ENCODE measurements around the gene KCNS3.

KCNS3 gene

DNA sequence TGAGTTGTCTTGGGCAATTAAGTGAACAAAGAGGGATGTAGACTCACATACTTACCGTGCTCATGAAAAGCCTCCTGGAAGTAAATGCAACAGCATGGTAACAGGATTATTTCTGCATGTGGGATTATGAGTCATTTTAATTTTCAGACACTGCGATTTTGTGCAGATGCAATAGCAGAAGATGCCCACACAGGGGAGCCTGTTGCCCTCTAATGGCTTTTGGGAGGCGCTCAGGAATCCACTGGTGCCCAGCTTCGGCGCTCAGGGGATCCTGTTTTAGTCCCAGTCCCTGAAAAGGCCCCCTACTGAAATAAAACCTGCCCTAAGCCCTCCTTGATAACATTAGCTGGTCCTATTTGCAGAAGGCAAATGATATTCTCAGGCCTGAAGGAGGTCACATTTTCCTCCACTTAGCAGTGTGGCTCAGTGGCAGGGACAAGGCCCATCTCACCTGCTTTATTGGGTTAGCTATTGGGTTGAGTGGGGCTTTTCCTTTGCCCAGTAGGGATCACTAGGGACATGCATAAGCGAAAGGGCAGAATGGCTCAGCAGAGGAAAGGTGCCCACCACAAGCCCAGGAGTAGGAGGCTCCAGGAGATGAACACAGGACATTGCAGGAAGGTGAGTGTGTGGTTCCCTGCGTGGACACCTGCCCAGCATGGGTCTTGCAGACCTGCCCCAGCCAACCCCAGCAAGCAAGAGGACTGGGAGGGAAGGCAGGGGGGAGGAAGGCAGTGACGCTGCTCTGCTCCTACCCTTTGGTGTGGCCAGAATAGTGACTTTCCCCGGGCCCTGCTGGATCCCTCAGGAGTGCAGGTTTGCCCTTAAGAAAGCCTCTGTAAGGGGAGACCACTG is 26.5 kb upstream of the KCNS3 start:
- Histone ChIP-seq H3K27ac (ENCODE audit: low read length) (no peak overlapping the region), H3K27me3 (ENCODE audit: control insufficient read depth, insufficient read depth, low read length) (no peaks in the 10 kb centered on the region), H3K36me3 (ENCODE audit: control insufficient read depth, insufficient read depth, low read length) (no peaks in the 10 kb centered on the region), H3K4me3 (ENCODE audit: low read length) (no peak overlapping the region), H3K9me3 (ENCODE audit: control insufficient read depth, insufficient read depth, low read length) (no peaks in the 10 kb centered on the region), H3K4me1 (ENCODE audit: control insufficient read depth, insufficient read depth, low read length) (no peaks in the 10 kb centered on the region)
- no CpG with 5 or more reads among the region's 9 CpGs for WGBS (ENCODE audit: insufficient coverage, insufficient read length)
- DNase-seq (ENCODE audit: low read depth, low spot score) = peak; percentile 18

DNA sequence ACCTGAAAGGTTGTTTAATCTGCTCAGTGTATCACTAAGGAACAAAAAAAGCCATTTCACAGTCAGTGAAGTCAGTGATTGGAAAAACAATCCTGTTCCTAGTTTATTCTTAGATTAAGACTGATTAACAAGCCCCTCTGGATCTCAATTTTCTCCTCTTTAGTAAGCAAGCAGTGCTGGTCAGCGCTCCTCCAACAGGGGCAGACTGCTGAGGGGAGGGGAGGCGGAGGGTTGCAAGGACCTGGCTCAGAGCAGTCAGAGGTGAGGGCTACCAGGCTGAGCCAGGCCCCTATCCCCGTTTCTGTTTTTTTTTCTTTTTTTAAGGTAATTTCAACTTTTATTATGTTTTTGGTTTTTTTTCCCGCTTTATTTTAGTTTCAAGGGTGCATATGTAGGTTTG is 24.7 kb upstream of the KCNS3 start:
- H3K4me1 ChIP-seq (ENCODE audit: control insufficient read depth, insufficient read depth, low read length) = no peaks in the 10 kb centered on the region
- no peak overlapping the region for H3K27ac ChIP-seq (ENCODE audit: low read length)
- no peak for DNase-seq (ENCODE audit: low read depth, low spot score)
- H3K4me3 ChIP-seq (ENCODE audit: low read length) = no peak overlapping the region
- WGBS (ENCODE audit: insufficient coverage, insufficient read length) = no CpG with 5 or more reads among the region's 4 CpGs
- H3K9me3 ChIP-seq (ENCODE audit: control insufficient read depth, insufficient read depth, low read length) = no peaks in the 10 kb centered on the region
- no peaks in the 10 kb centered on the region for H3K36me3 ChIP-seq (ENCODE audit: control insufficient read depth, insufficient read depth, low read length)
- no peaks in the 10 kb centered on the region for H3K27me3 ChIP-seq (ENCODE audit: control insufficient read depth, insufficient read depth, low read length)

DNA sequence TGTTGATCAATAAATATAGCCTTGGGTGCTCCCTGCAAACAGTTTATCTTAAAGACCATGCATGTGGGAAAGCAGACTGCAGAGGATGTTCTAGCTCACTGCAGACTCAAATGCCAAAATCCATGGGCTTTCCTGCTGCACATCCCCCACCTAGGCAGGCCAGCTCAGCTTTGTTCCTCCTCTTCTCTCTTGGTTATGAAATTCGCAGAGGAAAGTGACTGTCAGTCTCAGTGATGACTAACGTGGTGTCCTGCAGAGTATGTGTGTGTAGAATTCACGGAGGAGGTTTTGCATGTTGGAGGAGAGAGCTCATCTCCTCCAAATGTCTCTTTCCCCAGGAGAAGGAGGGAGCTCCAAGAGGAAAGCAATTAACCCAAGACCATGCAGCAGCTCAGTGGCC is 21.4 kb upstream of the KCNS3 start:
- no CpG with 5 or more reads among the region's 3 CpGs for WGBS (ENCODE audit: insufficient coverage, insufficient read length)
- H3K4me1 ChIP-seq (ENCODE audit: control insufficient read depth, insufficient read depth, low read length) = no peaks in the 10 kb centered on the region
- no peak for DNase-seq (ENCODE audit: low read depth, low spot score)
- H3K27me3 ChIP-seq (ENCODE audit: control insufficient read depth, insufficient read depth, low read length) = no peaks in the 10 kb centered on the region
- no peaks in the 10 kb centered on the region for H3K36me3 ChIP-seq (ENCODE audit: control insufficient read depth, insufficient read depth, low read length)
- no peaks in the 10 kb centered on the region for H3K9me3 ChIP-seq (ENCODE audit: control insufficient read depth, insufficient read depth, low read length)
- H3K4me3 ChIP-seq (ENCODE audit: low read length) = no peak overlapping the region
- H3K27ac ChIP-seq (ENCODE audit: low read length) = no peak overlapping the region

DNA sequence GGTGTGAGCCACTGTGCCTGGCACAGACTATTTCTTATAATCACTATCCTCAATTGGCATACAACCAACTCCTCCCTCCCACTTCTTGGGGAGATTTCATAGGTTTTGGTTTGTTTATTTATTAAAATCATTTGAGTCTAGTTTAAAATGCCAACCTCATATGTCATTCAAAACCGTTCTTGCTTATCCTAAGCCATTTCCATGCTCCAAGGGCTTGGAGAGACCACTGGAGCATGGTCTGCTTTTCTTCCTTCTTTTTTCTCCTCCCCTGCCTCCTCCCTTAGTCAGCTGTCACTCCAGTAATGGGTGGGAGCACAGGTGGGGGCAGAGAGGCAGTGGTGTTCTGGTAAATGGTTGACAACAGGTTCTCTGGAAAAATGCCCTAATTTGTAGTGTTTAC is 20.4 kb upstream of the KCNS3 start:
- WGBS (ENCODE audit: insufficient coverage, insufficient read length) = no CpG with 5 or more reads among the region's 1 CpG
- no peak for DNase-seq (ENCODE audit: low read depth, low spot score)
- H3K27me3 ChIP-seq (ENCODE audit: control insufficient read depth, insufficient read depth, low read length) = no peaks in the 10 kb centered on the region
- H3K27ac ChIP-seq (ENCODE audit: low read length) = no peak overlapping the region
- H3K4me1 ChIP-seq (ENCODE audit: control insufficient read depth, insufficient read depth, low read length) = no peaks in the 10 kb centered on the region
- H3K36me3 ChIP-seq (ENCODE audit: control insufficient read depth, insufficient read depth, low read length) = no peaks in the 10 kb centered on the region
- no peaks in the 10 kb centered on the region for H3K9me3 ChIP-seq (ENCODE audit: control insufficient read depth, insufficient read depth, low read length)
- H3K4me3 ChIP-seq (ENCODE audit: low read length) = no peak overlapping the region

DNA sequence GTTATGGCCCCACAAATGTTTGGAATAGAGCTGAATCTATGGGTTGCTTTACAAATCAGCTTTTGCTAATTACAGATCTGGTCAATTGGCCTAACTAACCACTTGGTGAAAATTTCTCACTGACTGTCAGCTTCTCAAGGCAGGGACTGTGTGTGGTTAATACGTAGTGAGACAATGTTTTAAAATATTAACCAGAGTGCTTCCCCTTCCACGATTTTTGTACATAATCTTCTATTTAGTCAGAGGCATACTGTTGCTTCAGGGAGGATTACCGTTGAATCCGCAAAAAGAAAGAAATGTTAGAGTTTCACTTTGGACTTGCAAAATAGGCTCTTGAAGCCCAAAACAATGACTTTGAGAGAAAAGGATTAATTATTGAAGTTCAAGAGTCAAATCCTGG is 14.9 kb upstream of the KCNS3 start:
- H3K27me3 ChIP-seq (ENCODE audit: control insufficient read depth, insufficient read depth, low read length) = no peaks in the 10 kb centered on the region
- WGBS (ENCODE audit: insufficient coverage, insufficient read length) = no CpG with 5 or more reads among the region's 4 CpGs
- no peak for DNase-seq (ENCODE audit: low read depth, low spot score)
- H3K9me3 ChIP-seq (ENCODE audit: control insufficient read depth, insufficient read depth, low read length) = no peaks in the 10 kb centered on the region
- H3K4me1 ChIP-seq (ENCODE audit: control insufficient read depth, insufficient read depth, low read length) = no peaks in the 10 kb centered on the region
- no peak overlapping the region for H3K4me3 ChIP-seq (ENCODE audit: low read length)
- no peak overlapping the region for H3K27ac ChIP-seq (ENCODE audit: low read length)
- H3K36me3 ChIP-seq (ENCODE audit: control insufficient read depth, insufficient read depth, low read length) = no peaks in the 10 kb centered on the region

DNA sequence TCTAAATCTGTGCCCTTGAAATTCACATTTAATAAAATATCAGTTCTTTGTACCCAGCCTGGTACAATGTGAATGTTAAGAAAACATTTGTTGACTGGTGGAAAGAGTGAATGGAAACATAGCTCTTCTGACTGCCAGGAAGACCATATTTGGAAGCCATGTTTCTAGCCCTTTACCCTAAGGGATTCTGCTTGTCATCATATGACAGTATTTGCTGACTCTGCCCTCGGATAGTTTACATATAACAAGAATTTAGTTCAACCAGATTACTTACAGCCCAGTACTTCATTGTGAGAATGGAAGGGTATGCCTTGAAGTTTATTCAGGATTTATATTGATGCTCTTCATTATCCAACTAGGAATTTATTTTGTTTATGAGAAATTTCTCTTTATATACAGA is 13.8 kb upstream of the KCNS3 start:
- Histone ChIP-seq H3K4me1 (ENCODE audit: control insufficient read depth, insufficient read depth, low read length) (no peaks in the 10 kb centered on the region), H3K4me3 (ENCODE audit: low read length) (no peak overlapping the region), H3K27ac (ENCODE audit: low read length) (no peak overlapping the region), H3K9me3 (ENCODE audit: control insufficient read depth, insufficient read depth, low read length) (no peaks in the 10 kb centered on the region), H3K27me3 (ENCODE audit: control insufficient read depth, insufficient read depth, low read length) (no peaks in the 10 kb centered on the region), H3K36me3 (ENCODE audit: control insufficient read depth, insufficient read depth, low read length) (no peaks in the 10 kb centered on the region)
- no CpG with 5 or more reads among the region's 1 CpG for WGBS (ENCODE audit: insufficient coverage, insufficient read length)
- no peak for DNase-seq (ENCODE audit: low read depth, low spot score)

DNA sequence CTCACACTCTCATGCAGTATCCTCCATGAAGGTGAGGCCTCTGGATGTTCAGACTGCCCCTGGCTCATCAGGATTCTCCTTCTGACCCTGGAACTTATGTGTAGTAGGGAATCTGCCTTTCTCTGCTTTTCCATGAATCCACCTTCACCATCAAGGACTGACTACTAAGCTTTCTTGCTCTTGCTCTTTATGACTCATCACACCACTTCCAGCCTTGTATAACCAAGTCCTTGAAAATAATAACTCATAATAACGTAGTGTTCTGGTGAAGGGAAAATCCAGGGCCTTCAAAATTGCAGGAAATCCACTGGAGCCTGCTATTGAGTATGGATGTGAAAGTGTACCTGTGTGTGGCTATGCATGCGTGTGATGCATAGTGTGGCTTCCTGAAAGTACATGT is 11.3 kb upstream of the KCNS3 start:
- no peak overlapping the region for H3K27ac ChIP-seq (ENCODE audit: low read length)
- DNase-seq (ENCODE audit: low read depth, low spot score) = no peak
- H3K4me1 ChIP-seq (ENCODE audit: control insufficient read depth, insufficient read depth, low read length) = no peaks in the 10 kb centered on the region
- H3K27me3 ChIP-seq (ENCODE audit: control insufficient read depth, insufficient read depth, low read length) = no peaks in the 10 kb centered on the region
- H3K4me3 ChIP-seq (ENCODE audit: low read length) = no peak overlapping the region
- no CpG with 5 or more reads among the region's 2 CpGs for WGBS (ENCODE audit: insufficient coverage, insufficient read length)
- no peaks in the 10 kb centered on the region for H3K36me3 ChIP-seq (ENCODE audit: control insufficient read depth, insufficient read depth, low read length)
- no peaks in the 10 kb centered on the region for H3K9me3 ChIP-seq (ENCODE audit: control insufficient read depth, insufficient read depth, low read length)

DNA sequence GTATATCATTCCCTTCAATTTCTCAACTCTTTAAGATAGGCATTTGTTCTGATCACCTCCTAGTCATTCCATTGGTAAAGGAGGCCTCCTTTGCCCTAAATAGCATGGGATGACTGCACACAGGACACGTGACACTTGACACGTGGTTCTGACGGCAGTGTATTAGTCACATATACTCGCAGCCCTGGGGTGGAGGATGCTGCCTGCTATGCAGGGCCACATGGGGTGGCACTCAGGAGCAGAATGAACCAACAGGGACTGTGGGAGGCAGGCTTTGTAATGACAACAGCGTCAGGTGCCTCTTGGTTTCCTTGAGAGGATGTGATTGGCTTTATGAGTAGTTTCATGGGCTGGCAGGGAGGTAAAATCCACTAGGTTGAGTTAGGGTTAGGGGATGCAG is 9.3 kb upstream of the KCNS3 start:
- DNase-seq (ENCODE audit: low read depth, low spot score) = no peak
- no peak overlapping the region for H3K4me3 ChIP-seq (ENCODE audit: low read length)
- H3K36me3 ChIP-seq (ENCODE audit: control insufficient read depth, insufficient read depth, low read length) = no peaks in the 10 kb centered on the region
- no peaks in the 10 kb centered on the region for H3K27me3 ChIP-seq (ENCODE audit: control insufficient read depth, insufficient read depth, low read length)
- H3K27ac ChIP-seq (ENCODE audit: low read length) = no peak overlapping the region
- no peaks in the 10 kb centered on the region for H3K4me1 ChIP-seq (ENCODE audit: control insufficient read depth, insufficient read depth, low read length)
- no peaks in the 10 kb centered on the region for H3K9me3 ChIP-seq (ENCODE audit: control insufficient read depth, insufficient read depth, low read length)
- WGBS (ENCODE audit: insufficient coverage, insufficient read length) = no CpG with 5 or more reads among the region's 5 CpGs

DNA sequence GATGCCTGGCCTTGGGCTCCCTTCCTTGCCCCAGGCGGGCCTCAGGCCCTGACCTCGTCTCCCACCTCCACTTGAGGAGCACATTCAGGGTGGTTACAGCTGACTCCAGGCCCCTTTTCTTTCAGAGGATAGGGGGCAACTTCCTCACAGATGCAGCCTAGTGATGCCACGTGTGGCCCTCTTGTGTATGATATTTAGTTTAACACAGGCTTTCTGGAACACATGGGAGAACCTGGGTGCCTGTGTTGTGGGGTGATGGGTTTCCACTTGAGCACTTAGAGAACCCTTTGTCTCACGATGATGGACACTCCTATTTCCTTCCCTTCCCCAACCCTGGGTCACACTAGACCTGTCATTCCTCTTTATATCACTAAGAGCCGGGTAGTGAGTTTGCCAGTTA is 6.8 kb upstream of the KCNS3 start:
- DNase-seq (ENCODE audit: low read depth, low spot score) = no peak
- Histone ChIP-seq H3K4me1 (ENCODE audit: control insufficient read depth, insufficient read depth, low read length) (no peaks in the 10 kb centered on the region), H3K4me3 (ENCODE audit: low read length) (no peak overlapping the region), H3K36me3 (ENCODE audit: control insufficient read depth, insufficient read depth, low read length) (no peaks in the 10 kb centered on the region), H3K27ac (ENCODE audit: low read length) (no peak overlapping the region), H3K27me3 (ENCODE audit: control insufficient read depth, insufficient read depth, low read length) (peaks cover 2% of the 10 kb centered on the region; the same call in 1 of the 2 replicates), H3K9me3 (ENCODE audit: control insufficient read depth, insufficient read depth, low read length) (no peaks in the 10 kb centered on the region)
- WGBS (ENCODE audit: insufficient coverage, insufficient read length) = no CpG with 5 or more reads among the region's 5 CpGs

DNA sequence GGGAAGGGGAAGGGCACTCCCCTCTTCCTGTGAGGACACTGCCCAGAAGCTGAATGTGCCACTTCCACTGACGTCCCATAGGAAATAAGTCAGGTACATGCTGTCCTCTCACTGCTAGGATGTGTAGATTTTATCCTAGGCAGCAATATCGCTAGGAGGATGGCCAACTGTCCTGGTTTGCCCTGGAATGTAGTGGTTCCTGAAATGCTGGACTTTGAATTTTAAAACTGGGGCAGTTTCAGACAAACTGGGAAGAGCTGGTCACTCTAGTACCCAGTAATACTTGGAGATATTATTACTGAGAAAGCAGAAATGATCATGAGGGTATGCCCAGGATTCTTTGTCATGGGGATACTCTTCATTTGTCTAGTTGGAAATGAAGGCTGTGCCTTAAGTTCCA is 5.4 kb upstream of the KCNS3 start:
- Histone ChIP-seq H3K27me3 (ENCODE audit: control insufficient read depth, insufficient read depth, low read length) (peaks cover 11% of the 10 kb centered on the region), H3K36me3 (ENCODE audit: control insufficient read depth, insufficient read depth, low read length) (no peaks in the 10 kb centered on the region), H3K9me3 (ENCODE audit: control insufficient read depth, insufficient read depth, low read length) (no peaks in the 10 kb centered on the region), H3K4me1 (ENCODE audit: control insufficient read depth, insufficient read depth, low read length) (no peaks in the 10 kb centered on the region), H3K4me3 (ENCODE audit: low read length) (no peak overlapping the region), H3K27ac (ENCODE audit: low read length) (no peak overlapping the region)
- WGBS (ENCODE audit: insufficient coverage, insufficient read length) = no CpG with 5 or more reads among the region's 2 CpGs
- DNase-seq (ENCODE audit: low read depth, low spot score) = no peak

DNA sequence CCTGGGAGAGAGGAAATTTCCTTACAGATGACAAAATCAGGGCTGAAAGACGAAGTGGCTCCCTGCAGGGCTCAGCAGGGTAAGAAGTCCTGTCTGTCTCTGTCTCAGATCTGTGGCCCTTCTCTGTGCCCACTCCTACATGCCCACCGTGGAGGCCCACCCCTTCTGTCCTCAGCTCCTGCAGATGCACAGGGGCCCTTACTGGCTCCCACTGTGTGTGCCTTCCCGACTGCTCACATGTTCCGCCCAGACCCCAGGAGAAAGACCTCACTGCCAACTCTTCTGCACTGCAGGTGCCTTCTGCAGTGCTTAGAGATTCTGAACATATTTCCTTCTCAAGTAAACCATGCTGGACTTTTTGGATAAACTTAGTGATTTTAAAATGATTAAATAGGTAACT is 1.9 kb upstream of the KCNS3 start:
- no peak for DNase-seq (ENCODE audit: low read depth, low spot score)
- Histone ChIP-seq H3K9me3 (ENCODE audit: control insufficient read depth, insufficient read depth, low read length) (no peaks in the 10 kb centered on the region), H3K4me1 (ENCODE audit: control insufficient read depth, insufficient read depth, low read length) (peaks cover 4% of the 10 kb centered on the region; the same call in 1 of the 2 replicates), H3K36me3 (ENCODE audit: control insufficient read depth, insufficient read depth, low read length) (no peaks in the 10 kb centered on the region), H3K27ac (ENCODE audit: low read length) (no peak overlapping the region), H3K27me3 (ENCODE audit: control insufficient read depth, insufficient read depth, low read length) (peaks cover 11% of the 10 kb centered on the region), H3K4me3 (ENCODE audit: low read length) (no peak overlapping the region)
- WGBS (ENCODE audit: insufficient coverage, insufficient read length) = no CpG with 5 or more reads among the region's 4 CpGs

Data from iPS DF 6.9 (cell line).